Measurements from ENCODE around the gene ANAPC16. TPM values are rescaled to one million over a fixed set of nuclear protein-coding genes. Genes with fewer than 3 reads are reported as not detected.
"Not testable (repeated sequence)": the region's sequence is repeated elsewhere in the genome, so short reads cannot be mapped to it uniquely, and the experiment has no call there.

ANAPC16 gene
- total RNA-seq, 1 donor, result 61.7 TPM

DNA sequence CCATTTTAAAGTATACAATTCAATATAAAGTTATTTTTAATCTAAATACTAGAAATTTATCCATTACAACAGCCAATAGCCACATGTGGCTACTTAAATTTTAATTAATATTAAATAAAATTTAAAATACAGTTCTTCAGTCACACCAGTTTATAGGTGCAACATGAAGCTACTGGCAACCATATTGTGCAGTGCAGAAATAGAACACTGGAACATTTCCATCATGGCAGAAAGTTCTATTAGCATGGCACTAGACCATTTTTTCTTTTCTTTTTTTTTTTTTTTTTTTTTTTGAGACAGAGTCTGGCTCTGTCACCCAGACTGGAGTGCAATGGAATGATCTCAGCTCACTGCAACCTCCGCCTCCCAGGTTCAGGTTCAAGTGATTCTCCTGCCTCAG, 5.5 kb downstream of the ANAPC16 start:
- no peak for DNase-seq (ENCODE audit: low read depth)
- no peak overlapping the region for H3K4me3 ChIP-seq (ENCODE audit: low read depth, low read length)
- no peak for TF ChIP-seq CTCF (IDR thresholded peaks at IDR 0.05; ENCODE audit: insufficient read depth, low read length)

DNA sequence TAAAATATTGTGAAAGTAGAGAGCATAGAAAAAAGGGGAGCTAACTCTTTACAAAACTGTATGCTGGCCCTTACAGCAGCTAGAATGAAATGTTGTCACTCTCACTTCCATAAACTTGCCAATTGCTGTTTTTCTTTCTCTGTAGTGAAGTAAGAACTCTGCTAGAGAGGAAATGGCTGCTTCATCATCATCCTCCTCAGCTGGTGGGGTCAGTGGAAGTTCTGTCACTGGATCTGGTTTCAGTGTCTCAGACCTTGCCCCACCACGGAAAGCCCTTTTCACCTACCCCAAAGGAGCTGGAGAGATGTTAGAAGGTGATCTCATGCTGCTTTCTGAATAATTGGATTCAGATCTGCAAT, 7.9 kb downstream of the ANAPC16 start:
- H3K4me3 ChIP-seq (ENCODE audit: low read depth, low read length), result no peak overlapping the region
- DNase-seq (ENCODE audit: low read depth), result peak; percentile 15
- TF ChIP-seq CTCF (IDR thresholded peaks at IDR 0.05; ENCODE audit: insufficient read depth, low read length), result no peak

GRCh38 chr10:72224191-72224590, 8.4 kb downstream of the ANAPC16 start:
- not testable (repeated sequence) for DNase-seq (ENCODE audit: low read depth); H3K4me3 ChIP-seq (ENCODE audit: low read depth, low read length)

DNA sequence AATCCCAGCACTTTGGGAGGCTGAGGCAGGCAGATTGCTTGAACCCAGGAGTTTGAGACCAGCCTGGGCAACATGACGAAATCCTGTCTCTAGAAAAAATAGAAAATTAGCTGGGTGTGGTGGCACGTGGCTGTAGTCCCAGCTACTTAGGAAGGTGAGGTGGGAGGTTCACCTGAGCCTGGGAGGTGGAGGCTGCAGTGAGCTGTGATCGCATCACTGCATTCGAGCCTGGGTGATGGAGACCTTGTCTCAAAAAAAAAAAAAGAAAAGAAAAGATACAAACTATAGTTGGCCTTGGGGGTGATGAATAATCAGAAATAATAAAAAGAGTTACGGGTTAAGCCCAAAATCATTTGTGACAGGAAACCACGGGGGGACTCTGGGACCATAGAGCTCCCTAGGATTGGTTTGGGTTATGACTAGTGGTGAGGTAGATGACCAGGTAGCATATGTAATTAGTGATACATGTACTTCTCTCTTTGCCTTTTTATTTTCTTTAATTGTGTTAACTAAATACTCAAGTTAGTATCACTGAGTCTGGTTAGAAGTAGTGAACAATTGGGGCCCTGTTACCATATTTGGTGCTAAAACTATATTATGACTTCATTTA, 10.7 kb downstream of the ANAPC16 start:
- H3K4me3 ChIP-seq (ENCODE audit: low read depth, low read length), result no peak overlapping the region
- no peak for DNase-seq (ENCODE audit: low read depth)
- no peak for TF ChIP-seq CTCF (IDR thresholded peaks at IDR 0.05; ENCODE audit: insufficient read depth, low read length)

DNA sequence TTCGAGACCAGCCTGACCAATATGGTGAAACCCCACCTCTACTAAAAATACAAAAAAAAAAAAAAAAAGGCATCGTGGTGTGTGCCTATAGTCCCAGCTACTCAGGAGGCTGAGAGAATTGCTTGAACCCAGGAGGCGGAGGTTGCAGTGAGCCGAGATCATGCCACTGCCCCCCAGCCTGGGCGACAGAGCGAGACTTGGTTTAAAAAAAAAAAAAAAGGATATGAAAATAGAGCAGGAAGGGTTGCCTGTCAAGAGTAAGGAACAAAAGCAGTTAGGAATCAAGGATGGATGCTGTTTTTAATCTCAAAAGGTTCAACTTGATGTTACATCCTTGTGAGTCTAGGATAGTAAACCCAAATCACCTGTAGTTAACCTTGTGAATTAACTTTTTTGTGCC, 12.0 kb downstream of the ANAPC16 start:
- no peak for DNase-seq (ENCODE audit: low read depth)
- no peak for TF ChIP-seq CTCF (IDR thresholded peaks at IDR 0.05; ENCODE audit: insufficient read depth, low read length)
- no peak overlapping the region for H3K4me3 ChIP-seq (ENCODE audit: low read depth, low read length)

- no peak for DNase-seq (ENCODE audit: low read depth)
- no peak for TF ChIP-seq CTCF (IDR thresholded peaks at IDR 0.05; ENCODE audit: insufficient read depth, low read length)
- no peak overlapping the region for H3K4me3 ChIP-seq (ENCODE audit: low read depth, low read length)
These were observed 12.5 kb downstream of the ANAPC16 start for GRCh38 chr10:72228318-72228751.

DNA sequence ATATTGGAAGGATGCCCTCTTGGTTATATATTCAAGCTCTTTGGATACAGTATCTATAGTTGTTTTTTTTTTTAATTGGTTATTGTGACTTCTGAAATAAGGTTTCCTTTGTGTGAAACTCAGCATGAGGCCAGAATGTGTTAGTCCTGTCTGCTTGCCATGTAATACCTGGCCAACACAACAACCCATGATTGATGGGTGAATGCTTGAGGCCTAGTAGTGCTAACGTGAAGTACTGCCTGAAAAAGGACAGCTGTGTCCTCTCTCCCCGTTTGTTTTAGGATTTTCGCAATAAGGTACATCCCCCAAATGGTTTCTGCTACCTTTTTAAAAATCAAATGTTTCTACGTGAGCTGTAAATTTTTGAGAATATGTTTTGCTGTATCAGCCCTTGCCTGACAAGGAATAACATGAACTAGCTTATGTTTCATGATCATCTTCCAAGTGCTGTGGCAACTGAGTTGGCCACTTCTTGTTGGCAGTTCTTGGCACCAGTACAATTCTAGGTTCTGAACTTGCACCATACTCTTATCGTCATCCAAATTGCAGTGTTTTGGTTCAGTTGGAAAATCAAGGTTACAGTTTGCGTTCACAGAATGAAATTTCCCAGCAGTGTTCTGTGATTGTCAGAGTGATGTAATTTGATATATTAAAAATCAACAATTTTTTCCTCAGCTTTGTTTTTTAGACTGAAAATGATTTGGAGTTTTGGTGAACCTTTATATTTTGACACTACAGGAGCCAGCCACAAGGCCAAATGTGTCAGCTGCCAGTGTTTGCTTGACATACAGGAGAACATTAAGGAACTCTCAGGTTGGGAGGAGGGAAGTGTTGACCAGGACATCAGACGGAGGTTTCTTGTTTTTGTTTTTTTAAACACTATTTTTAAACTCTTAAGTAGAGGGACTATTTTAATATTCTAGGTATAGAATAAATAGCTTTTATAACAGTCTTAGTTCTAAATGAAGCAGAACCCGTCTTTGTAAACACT, 13.7 kb downstream of the ANAPC16 start:
- no peak for TF ChIP-seq CTCF (IDR thresholded peaks at IDR 0.05; ENCODE audit: insufficient read depth, low read length)
- DNase-seq (ENCODE audit: low read depth), result peak; percentile 70
- no peak overlapping the region for H3K4me3 ChIP-seq (ENCODE audit: low read depth, low read length)

Data from fibroblast of the aortic adventitia (primary cell).